GM11168 (cell line): Measurements from ENCODE around the gene LHFPL6.

Source experiments
- in situ Hi-C: fragments of 300-500 bp; cut with MboI; formaldehyde crosslinking; loops from one replicate; pipeline ENCODE4 v1.12.0; 2022; ENCODE audit warnings: low sequenced_read_pairs; ENCODE audit not compliant: unreplicated experiment

The LHFPL6 gene

GRCh38 chr13:39422845-39423565 lies 180.0 kb downstream of the LHFPL6 start:
- in situ Hi-C loops: no loop called here

GRCh38 chr13:39419876-39420275 lies 183.1 kb downstream of the LHFPL6 start:
- in situ Hi-C loops: no loop called here

GRCh38 chr13:39419068-39419467 lies 183.9 kb downstream of the LHFPL6 start:
- in situ Hi-C loops: no loop called here

- in situ Hi-C loops: no loop called here
These were observed 184.6 kb downstream of the LHFPL6 start for GRCh38 chr13:39418424-39418823.

GRCh38 chr13:39417643-39418042 lies 185.3 kb downstream of the LHFPL6 start:
- in situ Hi-C loops: no loop called here

- in situ Hi-C loops: no loop called here
These were observed 185.9 kb downstream of the LHFPL6 start for GRCh38 chr13:39417131-39417530.

- in situ Hi-C loops: no loop called here
These were observed 187.8 kb downstream of the LHFPL6 start for GRCh38 chr13:39415008-39415802.

GRCh38 chr13:39414339-39414738 lies 188.7 kb downstream of the LHFPL6 start:
- in situ Hi-C loops: no loop called here

GRCh38 chr13:39411511-39411910 lies 191.5 kb downstream of the LHFPL6 start:
- in situ Hi-C loops: no loop called here

- in situ Hi-C loops: no loop called here
These were observed 192.0 kb downstream of the LHFPL6 start for GRCh38 chr13:39410964-39411363.

- in situ Hi-C loops: no loop called here
These were observed 192.7 kb downstream of the LHFPL6 start for GRCh38 chr13:39410096-39410901.

- in situ Hi-C loops: no loop called here
These were observed 194.5 kb downstream of the LHFPL6 start for GRCh38 chr13:39408512-39408911.

GRCh38 chr13:39407786-39408185 lies 195.2 kb downstream of the LHFPL6 start:
- in situ Hi-C loops: no loop called here

- in situ Hi-C loops: no loop called here
These were observed 195.9 kb downstream of the LHFPL6 start for GRCh38 chr13:39407138-39407537.

GRCh38 chr13:39406688-39407087 lies 196.3 kb downstream of the LHFPL6 start:
- in situ Hi-C loops: no loop called here

- in situ Hi-C loops: no loop called here
These were observed 197.3 kb downstream of the LHFPL6 start for GRCh38 chr13:39405596-39406205.

GRCh38 chr13:39405107-39405506 lies 197.9 kb downstream of the LHFPL6 start:
- in situ Hi-C loops: no loop called here

- in situ Hi-C loops: no loop called here
These were observed 199.9 kb downstream of the LHFPL6 start for GRCh38 chr13:39403106-39403505.

GRCh38 chr13:39402221-39402970 lies 200.6 kb downstream of the LHFPL6 start:
- in situ Hi-C loops: no loop called here

GRCh38 chr13:39401756-39402155 lies 201.2 kb downstream of the LHFPL6 start:
- in situ Hi-C loops: no loop called here
